Suprapubic skin (tissue), 4 donors: ENCODE data around the gene PRAME. TPM values are rescaled to one million over a fixed set of nuclear protein-coding genes. Genes with fewer than 3 reads are reported as not detected.

ENCODE experiments used
- DNase-seq, 2 donors: peaks; one replicate each; pipeline ENCODE4 v3.0.0-alpha.2; 2019; ENCODE audit warnings: low spot score in 2 of 2
- H3K27ac ChIP-seq: fragments of 200-600 bp; sonication (generic); one replicate; pipeline ENCODE4 v1.5.1; 2019
- H3K27me3 ChIP-seq: fragments of 200-600 bp; sonication (generic); one replicate; pipeline ENCODE4 v1.5.1; 2019
- H3K36me3 ChIP-seq: fragments of 200-600 bp; sonication (generic); one replicate; pipeline ENCODE4 v1.5.1; 2019
- H3K4me1 ChIP-seq: fragments of 200-600 bp; sonication (generic); one replicate; pipeline ENCODE4 v1.5.1; 2019
- H3K4me3 ChIP-seq: fragments of 200-600 bp; sonication (generic); one replicate; pipeline ENCODE4 v1.5.1; 2019; ENCODE audit warnings: mild to moderate bottlenecking
- H3K9me3 ChIP-seq: fragments of 200-600 bp; sonication (generic); one replicate; pipeline ENCODE4 v1.5.1; 2019
- EP300 ChIP-seq: sonication (generic); formaldehyde crosslinking; IDR thresholded peaks from one replicate; pipeline ENCODE4 v1.6.1; 2017; ENCODE audit warnings: antibody characterized with exemption
- POLR2A ChIP-seq, 2 donors: fragments of 450-650 bp; IDR thresholded peaks; one replicate each; pipeline ENCODE4 v1.6.1; 2017; ENCODE audit warnings: antibody characterized with exemption in 2 of 2, mild to moderate bottlenecking in 2 of 2, moderate library complexity in 2 of 2
- POLR2AphosphoS5 ChIP-seq, 3 donors: sonication (generic); formaldehyde crosslinking; IDR thresholded peaks; one replicate each; pipeline ENCODE4 v1.6.1; 2017; ENCODE audit warnings: antibody characterized with exemption in 3 of 3
- WGBS: methylation state at CpG from one replicate; pipeline ENCODE4 v1.1.5; 2018; 5-methylcytosine and 5-hydroxymethylcytosine counted together
- total RNA-seq, 4 donors: library from RNA; depleted of rRNA; stranded (reverse); fragments of >200 nt; gene quantifications; one replicate each; pipeline ENCODE4 v1.1.0, GENCODE V29; 2016
- TF ChIP-seq, protein P1 (sequence below), 2 donors: fragments of 200-600 bp in 1 of 2; fragments of 450-650 bp in 1 of 2; sonication (generic) in 1 of 2; IDR thresholded peaks; one replicate each; pipeline ENCODE4 v1.5.1; 2016 to 2019; ENCODE audit warnings: antibody characterized with exemption in 2 of 2, mild to moderate bottlenecking in 1 of 2, moderate library complexity in 1 of 2

Gene PRAME
- total RNA-seq, 4 donors from 2014 or later = not detected

DNA sequence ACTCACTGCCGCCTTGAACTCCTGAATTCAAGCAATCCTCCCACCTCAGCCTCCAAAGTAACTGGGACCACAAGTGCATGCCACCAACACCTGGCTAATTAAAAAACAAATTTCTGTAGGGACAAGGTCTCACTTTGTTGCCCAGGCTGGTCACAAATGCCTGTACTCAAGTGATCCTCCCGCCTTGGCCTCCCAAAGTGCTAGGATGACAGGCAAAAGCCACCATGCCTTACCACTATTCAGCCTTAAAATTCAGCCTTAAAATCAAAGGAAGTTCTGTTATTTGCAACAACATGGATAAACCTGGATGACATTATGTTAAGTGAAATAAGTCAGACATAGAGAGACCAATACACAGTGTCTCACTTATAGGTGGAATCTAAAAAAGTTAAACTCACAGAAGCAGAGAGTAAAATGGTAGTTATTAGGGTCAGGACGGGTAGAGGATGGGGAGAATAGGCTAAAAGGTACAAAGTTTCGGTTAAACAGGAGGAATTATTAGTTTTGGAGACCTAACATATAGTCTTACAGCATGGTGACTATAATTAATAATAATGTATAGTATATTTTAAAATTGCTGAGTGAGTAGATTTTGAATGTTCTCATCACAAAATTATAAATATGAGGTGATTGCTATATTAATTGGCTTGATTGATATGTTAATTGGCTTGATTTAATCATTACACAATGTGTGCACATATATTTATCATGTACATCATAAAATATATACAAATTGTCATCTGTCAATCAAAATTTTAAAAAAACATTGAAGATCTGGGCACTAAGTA is 32.7 kb downstream of the PRAME start:
- H3K27me3 ChIP-seq = no peaks in the 10 kb centered on the region

DNA sequence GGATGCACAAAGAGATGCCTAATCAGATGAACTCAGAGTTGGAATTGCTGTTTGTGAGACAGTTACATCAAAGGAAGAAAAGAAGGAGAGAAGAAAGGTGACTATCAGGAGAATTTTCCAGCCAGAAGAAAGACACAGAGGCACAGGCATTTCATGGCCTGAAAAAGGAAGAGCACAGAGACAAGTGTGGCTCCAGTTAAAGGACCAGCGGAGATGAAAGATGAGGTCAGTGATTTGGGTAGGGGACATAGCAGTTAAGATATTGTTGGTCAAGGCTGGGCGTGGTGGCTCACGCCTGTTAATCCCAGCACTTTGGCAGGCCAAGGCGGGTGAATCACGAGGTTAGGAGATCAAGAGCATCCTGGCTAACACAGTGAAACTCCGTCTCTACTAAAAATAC is 35.6 kb downstream of the PRAME start:
- Histone ChIP-seq H3K27ac (no peak overlapping the region), H3K4me3 (no peak overlapping the region), H3K9me3 (no peaks in the 10 kb centered on the region), H3K4me1 (no peaks in the 10 kb centered on the region), H3K36me3 (no peaks in the 10 kb centered on the region), H3K27me3 (no peaks in the 10 kb centered on the region)
- TF ChIP-seq POLR2A (IDR thresholded peaks at IDR 0.05) (no peak), EP300 (no peak), POLR2AphosphoS5 (IDR thresholded peaks at IDR 0.05) (no peak)
- TF ChIP-seq, protein P1, sequence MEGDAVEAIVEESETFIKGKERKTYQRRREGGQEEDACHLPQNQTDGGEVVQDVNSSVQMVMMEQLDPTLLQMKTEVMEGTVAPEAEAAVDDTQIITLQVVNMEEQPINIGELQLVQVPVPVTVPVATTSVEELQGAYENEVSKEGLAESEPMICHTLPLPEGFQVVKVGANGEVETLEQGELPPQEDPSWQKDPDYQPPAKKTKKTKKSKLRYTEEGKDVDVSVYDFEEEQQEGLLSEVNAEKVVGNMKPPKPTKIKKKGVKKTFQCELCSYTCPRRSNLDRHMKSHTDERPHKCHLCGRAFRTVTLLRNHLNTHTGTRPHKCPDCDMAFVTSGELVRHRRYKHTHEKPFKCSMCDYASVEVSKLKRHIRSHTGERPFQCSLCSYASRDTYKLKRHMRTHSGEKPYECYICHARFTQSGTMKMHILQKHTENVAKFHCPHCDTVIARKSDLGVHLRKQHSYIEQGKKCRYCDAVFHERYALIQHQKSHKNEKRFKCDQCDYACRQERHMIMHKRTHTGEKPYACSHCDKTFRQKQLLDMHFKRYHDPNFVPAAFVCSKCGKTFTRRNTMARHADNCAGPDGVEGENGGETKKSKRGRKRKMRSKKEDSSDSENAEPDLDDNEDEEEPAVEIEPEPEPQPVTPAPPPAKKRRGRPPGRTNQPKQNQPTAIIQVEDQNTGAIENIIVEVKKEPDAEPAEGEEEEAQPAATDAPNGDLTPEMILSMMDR (IDR thresholded peaks at IDR 0.05) = no peak
- WGBS = 87% methylated on average over 6 of the region's 6 CpGs
- no peak for DNase-seq

More for the DNA sequence above, 32.7 kb downstream of the PRAME start:
- no peak overlapping the region for H3K27ac ChIP-seq
- H3K36me3 ChIP-seq = no peaks in the 10 kb centered on the region
- WGBS = 83% methylated on average over 4 of the region's 4 CpGs
- no peaks in the 10 kb centered on the region for H3K9me3 ChIP-seq
- no peak overlapping the region for H3K4me3 ChIP-seq
- no peaks in the 10 kb centered on the region for H3K4me1 ChIP-seq
- DNase-seq = no peak
- TF ChIP-seq EP300 (no peak), POLR2AphosphoS5 (IDR thresholded peaks at IDR 0.05) (no peak), POLR2A (IDR thresholded peaks at IDR 0.05) (no peak)
- TF ChIP-seq, protein P1 (IDR thresholded peaks at IDR 0.05) = no peak

DNA sequence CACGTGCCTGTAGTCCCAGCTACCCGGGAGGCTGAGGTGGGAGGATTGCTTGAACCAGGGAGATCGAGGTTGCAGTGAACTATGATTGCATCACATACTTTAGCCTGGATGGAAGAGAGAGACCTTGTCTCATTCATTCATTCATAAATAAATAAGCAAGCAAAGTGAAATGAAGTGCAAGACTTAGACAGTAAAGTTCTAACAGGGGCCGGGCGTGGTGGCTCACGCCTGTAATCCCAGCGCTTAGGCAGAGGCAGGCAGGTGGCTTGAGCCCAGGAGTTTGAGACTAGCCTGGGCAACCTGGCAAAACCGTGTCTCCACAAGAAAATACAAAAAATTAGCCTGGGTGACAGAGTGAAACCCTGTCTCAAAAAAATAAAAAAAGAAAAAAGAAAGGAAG is 37.4 kb downstream of the PRAME start:
- TF ChIP-seq, protein P1 (IDR thresholded peaks at IDR 0.05) = no peak
- TF ChIP-seq POLR2AphosphoS5 (IDR thresholded peaks at IDR 0.05) (no peak), POLR2A (IDR thresholded peaks at IDR 0.05) (no peak), EP300 (no peak)
- Histone ChIP-seq H3K4me3 (no peak overlapping the region), H3K36me3 (no peaks in the 10 kb centered on the region), H3K27ac (no peak overlapping the region), H3K4me1 (no peaks in the 10 kb centered on the region), H3K9me3 (no peaks in the 10 kb centered on the region), H3K27me3 (no peaks in the 10 kb centered on the region)
- no peak for DNase-seq
- WGBS = 75% methylated on average over 8 of the region's 8 CpGs

DNA sequence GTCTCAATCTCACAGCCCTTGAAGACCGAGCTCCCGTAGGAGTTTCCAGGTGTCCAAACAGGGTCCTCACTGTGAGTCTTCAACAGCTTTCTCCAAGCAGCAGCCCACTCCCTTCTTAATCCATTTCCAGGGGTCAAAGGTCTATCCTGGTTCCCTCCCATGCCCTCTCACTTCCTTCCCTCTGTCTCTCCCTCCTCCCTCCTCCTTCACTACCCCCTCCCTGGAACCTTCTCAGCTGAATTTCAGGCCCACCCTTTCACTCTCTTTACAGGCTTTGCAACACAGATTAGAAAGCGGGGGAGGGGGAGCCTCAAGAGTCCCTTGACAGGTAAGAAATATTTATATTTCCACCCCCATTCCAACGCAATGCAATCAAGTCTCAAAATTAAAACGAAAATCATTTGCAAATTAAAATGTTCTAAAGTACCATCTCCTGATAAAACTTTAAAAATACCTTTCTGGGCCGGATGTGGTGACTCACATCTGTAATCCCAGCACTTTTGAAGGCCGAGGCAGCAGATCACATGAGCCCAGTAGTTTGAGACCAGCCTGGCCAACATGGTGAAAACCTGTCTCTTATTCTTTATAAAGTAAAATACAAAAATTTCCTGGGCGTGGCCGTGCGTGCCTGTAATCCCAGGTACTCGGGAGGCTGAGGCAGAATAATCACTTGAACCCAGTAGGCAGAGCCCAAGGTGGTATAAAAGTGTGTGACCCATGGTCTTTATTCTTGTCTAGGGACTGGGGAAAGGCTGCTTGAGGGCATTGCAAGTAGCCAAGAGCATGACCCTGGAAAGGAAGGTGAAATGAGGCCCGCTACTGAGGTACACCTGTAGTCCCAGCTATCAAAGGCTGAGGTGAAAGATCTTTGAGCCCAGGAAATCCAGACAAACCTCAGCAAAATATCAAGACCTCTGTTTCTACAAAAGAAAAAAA is 38.1 kb downstream of the PRAME start:
- H3K27ac ChIP-seq = no peak overlapping the region
- no peaks in the 10 kb centered on the region for H3K4me1 ChIP-seq
- H3K36me3 ChIP-seq = no peaks in the 10 kb centered on the region
- H3K27me3 ChIP-seq = no peaks in the 10 kb centered on the region
- no peak for DNase-seq
- H3K4me3 ChIP-seq = no peak overlapping the region
- H3K9me3 ChIP-seq = no peaks in the 10 kb centered on the region
- no peak for TF ChIP-seq EP300
- no peak for TF ChIP-seq POLR2AphosphoS5 (IDR thresholded peaks at IDR 0.05)
- no peak for TF ChIP-seq POLR2A (IDR thresholded peaks at IDR 0.05)
- TF ChIP-seq, protein P1 (IDR thresholded peaks at IDR 0.05) = no peak
- 79% methylated on average over 12 of the region's 12 CpGs for WGBS
